NT2/D1 (cell line): ENCODE measurements around the gene DHX29.

Experiments used
- SUZ12 ChIP-seq: IDR thresholded peaks from 2 replicates; pipeline ENCODE4 v1.6.1; 2011; ENCODE audit not compliant: insufficient read length, insufficient read depth; ENCODE audit errors: extremely low read depth
- YY1 ChIP-seq: IDR thresholded peaks from 2 replicates; pipeline ENCODE4 v1.6.1; 2011; ENCODE audit not compliant: insufficient read length, insufficient read depth
- ZNF274 ChIP-seq: IDR thresholded peaks from 2 replicates; pipeline ENCODE4 v1.6.1; 2011; ENCODE audit warnings: mild to moderate bottlenecking, low read depth, low read length

DNA sequence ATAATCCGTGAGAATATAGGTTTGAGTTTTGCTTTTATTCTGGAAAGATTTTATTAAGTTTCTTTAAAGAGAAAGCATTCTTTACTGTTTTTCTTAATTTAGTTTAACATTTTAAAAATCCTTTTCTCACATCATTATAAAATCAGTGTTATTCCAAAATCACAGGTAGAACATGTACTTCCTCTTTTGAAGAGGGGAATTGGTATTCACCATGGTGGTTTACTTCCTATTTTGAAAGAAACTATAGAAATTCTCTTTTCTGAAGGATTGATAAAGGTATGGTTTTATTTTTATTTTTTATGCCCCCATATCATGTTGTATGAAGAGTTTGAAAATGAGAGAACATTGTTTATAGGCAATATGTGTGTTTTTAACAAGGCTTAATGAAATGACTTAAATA lies 43.3 kb upstream of the DHX29 start:
- TF ChIP-seq SUZ12 (no peak), YY1 (no peak), ZNF274 (no peak)
